Hepatocyte (in vitro differentiated cells): Measurements from ENCODE around the gene P2RY12.

Source experiments
- EZH2 ChIP-seq: fragments of 200-600 bp; sonication (generic); IDR thresholded peaks from 2 replicates; pipeline ENCODE4 v1.6.1; 2016; ENCODE audit warnings: antibody characterized with exemption, mild to moderate bottlenecking, borderline replicate concordance
- TF ChIP-seq, protein P1 (sequence below): fragments of 200-600 bp; sonication (generic); IDR thresholded peaks from 2 replicates; pipeline ENCODE4 v1.5.1; 2016; ENCODE audit warnings: antibody characterized with exemption, mild to moderate bottlenecking; ENCODE audit not compliant: poor library complexity

DNA sequence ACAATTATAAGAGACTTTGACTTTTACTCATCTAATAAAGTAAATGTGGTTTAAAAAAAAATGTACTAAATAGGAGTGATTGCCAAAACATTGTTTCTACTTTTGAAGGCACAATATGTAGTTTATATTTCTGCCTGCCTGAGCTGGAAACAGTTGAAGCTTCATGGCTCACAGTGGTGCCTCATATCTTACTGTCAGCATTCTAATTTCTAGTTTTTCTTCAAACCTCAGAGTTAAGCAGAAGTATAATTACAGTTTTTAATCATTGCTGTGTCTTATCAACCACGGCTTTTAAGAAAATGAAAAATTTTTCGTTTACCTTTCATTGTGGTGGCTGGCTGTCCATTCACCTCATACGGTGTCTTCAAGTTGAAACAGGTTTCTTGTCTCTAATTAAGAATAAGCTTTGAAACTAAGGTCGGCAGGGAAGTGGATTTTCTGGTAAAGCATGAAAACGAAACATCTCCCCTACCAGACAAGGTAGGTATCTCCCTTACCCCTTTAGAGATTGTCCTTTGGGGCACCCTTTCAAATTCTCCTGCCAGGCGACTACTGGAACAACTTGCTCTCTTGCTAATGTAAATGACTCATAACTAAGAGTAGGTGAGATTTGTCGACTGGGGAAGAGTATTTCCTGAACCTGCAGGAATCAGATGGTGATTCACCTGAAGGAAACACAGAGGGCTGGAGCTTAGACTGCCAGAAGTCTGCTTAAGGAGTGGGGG is 68.1 kb downstream of the P2RY12 start, which contains the start of gene GPR87:
- TF ChIP-seq, protein P1, sequence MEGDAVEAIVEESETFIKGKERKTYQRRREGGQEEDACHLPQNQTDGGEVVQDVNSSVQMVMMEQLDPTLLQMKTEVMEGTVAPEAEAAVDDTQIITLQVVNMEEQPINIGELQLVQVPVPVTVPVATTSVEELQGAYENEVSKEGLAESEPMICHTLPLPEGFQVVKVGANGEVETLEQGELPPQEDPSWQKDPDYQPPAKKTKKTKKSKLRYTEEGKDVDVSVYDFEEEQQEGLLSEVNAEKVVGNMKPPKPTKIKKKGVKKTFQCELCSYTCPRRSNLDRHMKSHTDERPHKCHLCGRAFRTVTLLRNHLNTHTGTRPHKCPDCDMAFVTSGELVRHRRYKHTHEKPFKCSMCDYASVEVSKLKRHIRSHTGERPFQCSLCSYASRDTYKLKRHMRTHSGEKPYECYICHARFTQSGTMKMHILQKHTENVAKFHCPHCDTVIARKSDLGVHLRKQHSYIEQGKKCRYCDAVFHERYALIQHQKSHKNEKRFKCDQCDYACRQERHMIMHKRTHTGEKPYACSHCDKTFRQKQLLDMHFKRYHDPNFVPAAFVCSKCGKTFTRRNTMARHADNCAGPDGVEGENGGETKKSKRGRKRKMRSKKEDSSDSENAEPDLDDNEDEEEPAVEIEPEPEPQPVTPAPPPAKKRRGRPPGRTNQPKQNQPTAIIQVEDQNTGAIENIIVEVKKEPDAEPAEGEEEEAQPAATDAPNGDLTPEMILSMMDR: no peak
- TF ChIP-seq EZH2: no peak
